HUES64 (cell line): ENCODE measurements around the gene BMP8A.

Experiments
- H3K27ac ChIP-seq: 2 replicates; pipeline ENCODE4 v1.7.0; 2013; ENCODE audit warnings: low read depth, low read length, inconsistent platforms
- H3K27me3 ChIP-seq: 2 replicates; pipeline ENCODE4 v1.6.1; 2013; ENCODE audit warnings: mild to moderate bottlenecking, low read length; ENCODE audit not compliant: insufficient read depth
- H3K36me3 ChIP-seq: 2 replicates; pipeline ENCODE4 v1.6.1; 2013; ENCODE audit warnings: mild to moderate bottlenecking, low read length; ENCODE audit not compliant: insufficient read depth
- H3K4me1 ChIP-seq: 2 replicates; pipeline ENCODE4 v1.6.1; 2013; ENCODE audit warnings: mild to moderate bottlenecking, low read length, moderate library complexity; ENCODE audit not compliant: insufficient read depth
- H3K4me3 ChIP-seq: 2 replicates; pipeline ENCODE4 v1.5.1; 2013; ENCODE audit warnings: mild to moderate bottlenecking, low read length, moderate library complexity
- H3K9ac ChIP-seq: 2 replicates; pipeline ENCODE4 v1.6.1; 2013; ENCODE audit warnings: mild to moderate bottlenecking, low read depth, low read length
- H3K9me3 ChIP-seq: 2 replicates; pipeline ENCODE4 v1.6.1; 2013; ENCODE audit warnings: low read depth, low read length; ENCODE audit not compliant: insufficient read depth
- WGBS: fragments of 150-250, 120-280 bp; methylation state at CpG from one replicate; pipeline ENCODE4 v1.1.7; 2013; ENCODE audit warnings: missing lambda C conversion rate; 5-methylcytosine and 5-hydroxymethylcytosine counted together

BMP8A gene

DNA sequence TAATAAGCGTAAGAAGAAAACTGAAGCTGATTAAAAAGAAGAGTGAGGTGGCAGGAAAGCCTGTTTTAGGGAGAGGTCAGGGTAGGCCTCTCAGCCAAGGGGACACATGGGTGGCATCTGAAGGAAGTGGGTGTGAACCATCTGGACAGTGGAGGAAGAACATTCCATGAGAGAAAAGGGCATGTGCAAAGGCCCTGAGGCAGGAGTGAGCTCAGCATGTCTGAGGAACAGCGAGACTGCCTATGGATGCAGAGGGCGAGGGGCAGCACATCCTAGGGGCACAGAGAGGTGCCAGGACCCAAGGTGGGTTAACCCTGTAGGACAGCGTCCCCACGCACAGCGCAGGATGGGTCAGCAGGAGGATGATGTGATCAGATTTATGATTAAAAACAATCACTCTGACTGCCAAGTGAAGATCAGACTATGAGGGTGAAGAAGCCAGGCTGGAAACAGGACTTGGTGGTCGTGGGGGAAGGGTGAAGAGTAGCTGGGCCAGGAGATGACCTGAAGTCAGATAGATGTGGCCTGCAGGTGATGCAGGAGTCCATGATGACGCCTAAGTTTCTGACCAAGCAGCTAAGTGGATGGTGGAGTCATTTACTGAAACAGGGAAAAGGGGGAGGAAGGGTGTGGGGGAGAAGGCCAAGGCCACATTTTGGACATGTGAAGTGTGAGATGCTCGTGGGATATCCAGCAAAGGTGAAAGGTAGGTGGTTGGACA, 47.3 kb downstream of the BMP8A start:
- H3K9ac ChIP-seq: no peak overlapping the region
- no peaks in the 10 kb centered on the region for H3K27me3 ChIP-seq
- 90% methylated on average over 9 of the region's 9 CpGs for WGBS
- no peak overlapping the region for H3K4me3 ChIP-seq
- no peak overlapping the region for H3K27ac ChIP-seq
- no peaks in the 10 kb centered on the region for H3K4me1 ChIP-seq
- H3K9me3 ChIP-seq: no peaks in the 10 kb centered on the region
- peaks cover 15% of the 10 kb centered on the region; the same call in 1 of the 2 replicates for H3K36me3 ChIP-seq

DNA sequence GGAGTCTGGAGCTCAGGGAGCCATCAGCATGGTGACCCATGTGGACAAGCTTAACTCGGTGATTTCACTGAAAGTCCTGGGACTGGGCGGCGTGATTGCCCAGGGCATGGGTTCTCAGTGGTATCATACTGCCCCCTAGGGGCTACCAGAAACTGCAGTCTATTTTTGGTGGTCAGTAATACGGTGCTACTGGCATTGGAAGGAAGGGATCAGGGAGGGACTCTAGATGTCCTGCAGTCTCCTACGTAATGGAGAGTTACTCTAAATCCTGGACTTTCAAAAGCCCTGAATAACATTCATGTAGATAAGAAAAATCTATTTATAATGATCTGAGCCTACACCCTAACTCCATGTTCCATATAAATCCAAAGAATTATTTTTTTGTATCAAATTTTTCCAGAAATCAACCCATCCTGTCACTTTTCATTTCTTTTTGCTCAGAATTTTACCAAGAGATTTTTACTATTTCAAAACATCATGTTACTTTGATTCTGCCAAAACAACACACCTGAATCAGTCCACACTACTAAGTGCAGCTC, 47.9 kb downstream of the BMP8A start:
- Histone ChIP-seq H3K9me3 (no peaks in the 10 kb centered on the region), H3K36me3 (peaks cover 17% of the 10 kb centered on the region; the same call in 1 of the 2 replicates), H3K4me1 (no peaks in the 10 kb centered on the region), H3K27me3 (no peaks in the 10 kb centered on the region), H3K27ac (no peak overlapping the region), H3K9ac (no peak overlapping the region), H3K4me3 (no peak overlapping the region)
- 33% methylated on average over 4 of the region's 5 CpGs for WGBS

DNA sequence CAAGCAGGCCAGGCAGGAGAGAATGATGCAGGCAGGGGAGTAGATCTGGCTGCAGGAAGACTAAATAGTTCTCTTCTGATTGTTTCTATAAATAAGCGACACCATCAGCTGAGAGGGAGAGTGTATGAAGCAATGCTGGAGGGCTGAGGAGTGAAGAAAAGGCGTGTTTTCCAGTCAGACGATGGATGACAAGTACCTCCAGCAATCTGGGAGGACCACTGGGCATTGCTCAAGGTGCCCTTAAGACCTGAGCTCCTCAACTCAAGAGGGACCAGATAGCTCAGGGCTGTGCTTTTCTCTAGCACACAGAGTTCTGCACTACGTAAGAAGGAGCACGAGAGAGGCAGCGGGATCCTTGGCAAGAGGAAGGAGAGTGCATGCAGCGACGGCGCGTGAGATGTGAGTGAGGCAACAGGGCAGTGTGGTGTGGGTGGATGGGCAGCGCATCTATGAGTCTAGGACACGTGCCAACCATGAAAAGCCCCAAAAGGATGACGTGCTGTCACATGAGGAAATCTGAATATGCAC, 49.1 kb downstream of the BMP8A start:
- H3K9me3 ChIP-seq: no peaks in the 10 kb centered on the region
- H3K4me3 ChIP-seq: no peak overlapping the region
- H3K27ac ChIP-seq: no peak overlapping the region
- no peak overlapping the region for H3K9ac ChIP-seq
- no peaks in the 10 kb centered on the region for H3K4me1 ChIP-seq
- H3K27me3 ChIP-seq: no peaks in the 10 kb centered on the region
- 94% methylated on average over 13 of the region's 13 CpGs for WGBS
- H3K36me3 ChIP-seq: peaks cover 25% of the 10 kb centered on the region; the same call in 1 of the 2 replicates

DNA sequence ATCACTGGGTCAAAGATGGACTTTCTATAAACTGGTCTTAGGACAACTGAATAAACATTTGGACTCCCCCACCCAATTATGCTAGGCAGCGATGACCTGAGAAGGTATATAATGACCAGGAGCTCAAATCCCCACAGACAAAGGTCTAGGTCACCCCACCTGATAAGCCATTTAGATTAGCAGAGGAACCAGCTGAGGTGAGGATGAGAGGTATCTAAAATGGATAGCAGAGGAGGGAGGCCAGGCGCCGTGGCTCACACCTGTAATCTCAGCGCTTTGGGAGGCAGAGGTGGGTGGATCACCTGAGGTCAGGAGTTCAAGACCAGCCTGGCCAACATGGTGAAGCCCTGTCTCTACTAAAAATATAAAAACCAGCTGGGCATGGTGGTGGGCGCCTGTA, 51.5 kb downstream of the BMP8A start:
- Histone ChIP-seq H3K9ac (no peak overlapping the region), H3K9me3 (no peaks in the 10 kb centered on the region), H3K4me1 (no peaks in the 10 kb centered on the region), H3K27me3 (no peaks in the 10 kb centered on the region), H3K27ac (no peak overlapping the region), H3K36me3 (peaks cover 30% of the 10 kb centered on the region; the same call in 1 of the 2 replicates), H3K4me3 (no peak overlapping the region)
- 90% methylated on average over 5 of the region's 5 CpGs for WGBS

DNA sequence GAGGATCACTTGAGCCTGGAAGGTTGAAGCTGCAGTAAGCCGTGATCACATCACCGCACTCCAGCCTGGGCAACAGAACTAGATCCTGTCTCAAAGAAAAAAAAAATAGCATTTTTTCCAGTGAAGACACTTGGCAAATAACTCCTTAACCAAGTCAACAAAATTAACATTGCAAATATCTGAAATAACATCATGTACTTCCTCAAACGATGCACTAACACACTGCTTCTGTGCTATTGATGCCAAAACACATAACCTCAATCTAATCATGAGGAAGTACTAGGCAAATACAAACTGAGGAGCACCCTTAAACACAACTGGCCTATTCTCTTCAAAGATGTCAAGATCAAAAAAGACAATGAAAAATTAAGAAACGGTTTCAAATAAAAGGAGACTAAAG, 52.9 kb downstream of the BMP8A start:
- H3K36me3 ChIP-seq: peaks cover 28% of the 10 kb centered on the region; the same call in 1 of the 2 replicates
- 94% methylated on average over 4 of the region's 4 CpGs for WGBS
- H3K27ac ChIP-seq: no peak overlapping the region
- H3K4me3 ChIP-seq: no peak overlapping the region
- no peaks in the 10 kb centered on the region for H3K27me3 ChIP-seq
- no peak overlapping the region for H3K9ac ChIP-seq
- H3K9me3 ChIP-seq: no peaks in the 10 kb centered on the region
- H3K4me1 ChIP-seq: no peaks in the 10 kb centered on the region

DNA sequence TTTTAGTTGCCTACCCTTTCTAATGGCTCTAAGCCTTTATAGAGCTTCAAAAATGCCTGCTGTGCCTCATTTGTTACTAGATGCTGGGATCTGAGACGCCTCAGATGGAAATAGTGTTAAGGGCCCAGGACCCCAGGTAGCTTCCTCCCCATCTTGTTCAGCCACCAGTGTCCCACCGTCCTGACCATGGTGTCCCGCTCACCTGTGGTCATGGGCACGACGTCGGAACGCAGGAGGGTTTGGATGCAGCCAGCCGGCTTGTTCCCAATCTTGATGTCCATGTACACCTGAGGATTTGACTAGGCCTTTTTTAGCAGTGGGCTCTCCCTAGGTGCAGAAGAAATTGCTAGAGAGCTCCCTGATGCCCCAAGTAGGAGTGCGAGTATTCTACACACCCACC, 54.1 kb downstream of the BMP8A start:
- Histone ChIP-seq H3K9ac (no peak overlapping the region), H3K9me3 (no peaks in the 10 kb centered on the region), H3K27ac (no peak overlapping the region), H3K4me1 (no peaks in the 10 kb centered on the region), H3K27me3 (no peaks in the 10 kb centered on the region), H3K36me3 (peaks cover 29% of the 10 kb centered on the region; the same call in 1 of the 2 replicates), H3K4me3 (no peak overlapping the region)
- 95% methylated on average over 9 of the region's 9 CpGs for WGBS

DNA sequence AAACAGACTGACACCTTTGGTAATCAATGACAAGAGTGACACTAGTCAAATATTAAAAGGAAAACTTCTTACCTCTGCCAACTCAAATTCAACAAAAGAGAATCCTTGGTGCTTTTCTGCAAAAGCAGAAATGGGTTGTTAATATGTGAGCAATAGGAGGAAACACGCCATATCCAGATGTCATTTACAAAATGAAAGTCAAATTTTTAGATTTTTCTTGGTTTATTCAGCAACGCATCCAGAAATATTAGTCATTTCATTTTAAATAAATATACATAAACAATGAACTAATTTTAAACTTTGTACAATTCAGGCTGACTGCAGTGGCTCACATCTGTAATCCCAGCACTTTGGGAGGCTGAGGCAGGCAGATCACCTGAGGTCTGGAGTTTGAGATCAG, 62.8 kb downstream of the BMP8A start:
- H3K4me1 ChIP-seq: no peaks in the 10 kb centered on the region
- H3K9ac ChIP-seq: no peak overlapping the region
- no peak overlapping the region for H3K4me3 ChIP-seq
- no peak overlapping the region for H3K27ac ChIP-seq
- peaks cover 26% of the 10 kb centered on the region for H3K36me3 ChIP-seq
- no peaks in the 10 kb centered on the region for H3K27me3 ChIP-seq
- 100% methylated on average over 1 of the region's 2 CpGs for WGBS
- H3K9me3 ChIP-seq: no peaks in the 10 kb centered on the region

DNA sequence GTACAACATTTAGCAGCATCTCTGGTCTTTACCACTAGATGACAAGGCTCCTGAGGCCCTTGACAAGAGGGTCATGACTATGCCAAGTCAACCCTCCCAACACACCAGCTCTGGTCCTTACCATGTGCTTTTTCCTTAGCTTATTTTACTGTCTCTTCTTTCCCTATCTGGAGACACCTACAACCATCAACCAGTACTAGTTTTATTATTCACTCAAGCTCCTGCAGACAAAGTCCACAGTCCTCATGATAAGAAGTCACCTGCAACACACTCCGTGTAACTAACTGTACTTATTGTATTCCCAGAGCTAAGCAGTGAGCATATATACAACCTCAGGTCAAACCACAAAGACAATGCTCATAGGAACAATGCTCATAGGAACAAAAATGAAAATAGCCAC, 69.8 kb downstream of the BMP8A start:
- H3K9me3 ChIP-seq: no peaks in the 10 kb centered on the region
- no peak overlapping the region for H3K9ac ChIP-seq
- H3K36me3 ChIP-seq: peaks cover 72% of the 10 kb centered on the region
- WGBS: 95% methylated on average over 1 of the region's 1 CpG
- no peak overlapping the region for H3K4me3 ChIP-seq
- no peaks in the 10 kb centered on the region for H3K4me1 ChIP-seq
- H3K27ac ChIP-seq: no peak overlapping the region
- H3K27me3 ChIP-seq: no peaks in the 10 kb centered on the region

DNA sequence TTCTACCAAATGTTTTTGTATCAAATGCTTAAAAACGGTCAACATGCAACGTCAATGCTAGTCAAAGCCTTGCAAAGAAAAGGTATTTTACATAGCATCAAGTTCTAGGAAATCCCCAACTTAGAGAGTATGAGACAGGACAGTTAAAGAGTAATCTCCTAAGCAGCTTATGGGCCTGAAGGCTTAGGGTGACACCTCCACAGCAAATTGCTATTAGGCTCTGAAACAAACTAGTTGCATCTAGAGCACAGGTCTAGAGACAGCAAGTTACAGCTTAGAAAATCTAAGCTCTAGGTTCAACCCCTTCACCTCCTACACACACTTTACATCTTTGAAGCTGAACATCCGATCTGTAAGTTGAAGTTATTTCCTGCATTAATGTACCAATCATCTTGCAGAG, 71.5 kb downstream of the BMP8A start:
- Histone ChIP-seq H3K36me3 (peaks cover 87% of the 10 kb centered on the region), H3K4me1 (no peaks in the 10 kb centered on the region), H3K9ac (no peak overlapping the region), H3K9me3 (no peaks in the 10 kb centered on the region), H3K4me3 (no peak overlapping the region), H3K27me3 (no peaks in the 10 kb centered on the region), H3K27ac (no peak overlapping the region)
- 93% methylated on average over 3 of the region's 3 CpGs for WGBS

DNA sequence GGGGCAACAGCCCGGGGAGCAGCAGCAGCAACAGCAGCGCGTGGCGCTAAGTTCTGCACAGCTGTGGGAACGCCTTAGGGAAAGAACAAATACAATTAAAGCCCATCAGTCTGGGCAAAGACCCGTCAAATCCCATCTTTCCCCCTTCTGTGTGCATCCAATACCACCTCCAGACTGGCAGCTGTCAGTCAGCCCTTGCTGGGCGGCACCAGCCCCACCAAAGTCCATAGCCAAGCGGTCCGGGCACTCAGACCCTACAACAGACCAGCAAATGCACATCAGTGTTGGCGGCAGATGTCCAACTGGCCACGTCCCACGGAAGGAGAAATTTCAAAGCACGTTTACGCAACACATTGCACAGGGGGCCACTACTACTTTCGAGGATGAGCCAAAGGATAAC, 72.2 kb downstream of the BMP8A start:
- no peak overlapping the region for H3K4me3 ChIP-seq
- peaks cover 92% of the 10 kb centered on the region for H3K36me3 ChIP-seq
- no peaks in the 10 kb centered on the region for H3K4me1 ChIP-seq
- H3K9ac ChIP-seq: no peak overlapping the region
- no peaks in the 10 kb centered on the region for H3K9me3 ChIP-seq
- H3K27me3 ChIP-seq: no peaks in the 10 kb centered on the region
- 96% methylated on average over 15 of the region's 15 CpGs for WGBS
- no peak overlapping the region for H3K27ac ChIP-seq

DNA sequence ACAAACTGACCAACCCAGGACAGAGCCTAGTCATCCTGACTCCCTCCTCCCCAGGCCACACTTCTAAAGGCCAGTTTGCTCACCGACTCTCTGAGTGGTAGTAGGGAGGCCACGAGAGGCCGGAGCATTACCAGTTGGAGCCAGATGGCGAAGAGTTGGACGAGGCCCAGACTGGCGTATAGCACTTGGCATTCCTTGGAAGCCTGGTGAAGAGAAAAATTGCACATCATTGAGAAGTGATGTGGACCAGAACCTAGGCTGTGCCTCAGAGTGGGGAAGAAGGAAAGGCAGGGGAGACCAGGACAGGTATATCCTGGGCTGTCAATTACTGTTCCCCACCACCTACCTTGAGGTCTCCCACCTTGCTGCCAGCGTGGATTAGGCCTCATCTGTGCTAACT, 72.9 kb downstream of the BMP8A start:
- no peak overlapping the region for H3K9ac ChIP-seq
- no peaks in the 10 kb centered on the region for H3K9me3 ChIP-seq
- no peak overlapping the region for H3K27ac ChIP-seq
- H3K27me3 ChIP-seq: no peaks in the 10 kb centered on the region
- H3K4me1 ChIP-seq: no peaks in the 10 kb centered on the region
- H3K4me3 ChIP-seq: no peak overlapping the region
- 91% methylated on average over 7 of the region's 7 CpGs for WGBS
- H3K36me3 ChIP-seq: peaks cover 92% of the 10 kb centered on the region
